Esophagus muscularis mucosa (tissue), 3 donors: ENCODE measurements around the gene SPATA7.

Experiments
- CTCF ChIP-seq, 3 experiments: fragments of 200-600 bp in 2 of 3; fragments of 450-650 bp in 1 of 3; sonication (generic) in 2 of 3; IDR thresholded peaks; one replicate each; pipeline ENCODE4 v1.5.1; 2017 to 2019; ENCODE audit warnings: antibody characterized with exemption in 3 of 3, mild to moderate bottlenecking in 2 of 3, moderate library complexity in 1 of 3
- POLR2A ChIP-seq: fragments of 450-650 bp; IDR thresholded peaks from one replicate; pipeline ENCODE4 v1.6.1; 2017; ENCODE audit warnings: antibody characterized with exemption, moderate library complexity, mild to moderate bottlenecking, low read depth
- POLR2AphosphoS5 ChIP-seq, 2 donors: sonication (generic); formaldehyde crosslinking; IDR thresholded peaks; one replicate each; pipeline ENCODE4 v1.6.1; 2017; ENCODE audit warnings: antibody characterized with exemption in 2 of 2

- TF ChIP-seq CTCF (IDR thresholded peaks at IDR 0.05) (no peak), POLR2A (no peak), POLR2AphosphoS5 (IDR thresholded peaks at IDR 0.05) (no peak)
Observed at GRCh38 chr14:88420187-88420586, 34.7 kb downstream of the SPATA7 start.
